22Rv1 (cell line): Measurements from ENCODE around the gene VEPH1.

Source experiments
- H3K27ac ChIP-seq: fragments of 450-650 bp; 2 replicates; pipeline ENCODE4 v1.5.1; 2017
- CTCF ChIP-seq: fragments of 450-650 bp; IDR thresholded peaks from 2 replicates; pipeline ENCODE4 v1.5.1; 2017; ENCODE audit warnings: mild to moderate bottlenecking
- ZFX ChIP-seq: fragments of 450-650 bp; IDR thresholded peaks from 2 replicates; pipeline ENCODE4 v1.6.1; 2017; ENCODE audit warnings: antibody characterized with exemption, borderline replicate concordance

The VEPH1 gene

GRCh38 chr3:157285141-157285540 is 218.1 kb downstream of the VEPH1 start:
- TF ChIP-seq CTCF: no peak
- no peak for TF ChIP-seq ZFX
- no peak overlapping the region for H3K27ac ChIP-seq

GRCh38 chr3:157284688-157285087 is 218.5 kb downstream of the VEPH1 start:
- no peak overlapping the region for H3K27ac ChIP-seq
- TF ChIP-seq CTCF (no peak), ZFX (no peak)

GRCh38 chr3:157282261-157283191 is 220.7 kb downstream of the VEPH1 start:
- TF ChIP-seq ZFX (no peak), CTCF (no peak)
- H3K27ac ChIP-seq: no peak overlapping the region

- H3K27ac ChIP-seq: no peak overlapping the region
- TF ChIP-seq CTCF (no peak), ZFX (no peak)
Measured at GRCh38 chr3:157280786-157281185, 222.4 kb downstream of the VEPH1 start.

GRCh38 chr3:157280354-157280753 is 222.9 kb downstream of the VEPH1 start:
- no peak for TF ChIP-seq CTCF
- TF ChIP-seq ZFX: no peak
- no peak overlapping the region for H3K27ac ChIP-seq

GRCh38 chr3:157279237-157279636 is 224.0 kb downstream of the VEPH1 start:
- H3K27ac ChIP-seq: no peak overlapping the region
- TF ChIP-seq ZFX (no peak), CTCF (no peak)

- TF ChIP-seq ZFX: no peak
- TF ChIP-seq CTCF: no peak
- H3K27ac ChIP-seq: no peak overlapping the region
Measured at GRCh38 chr3:157276801-157277200, 226.4 kb downstream of the VEPH1 start.
